Trophoblast cell (in vitro differentiated cells and primary cell): ENCODE data around the gene GDF15.

Experiments used
- DNase-seq, 2 donors: peaks; one replicate each; pipeline ENCODE4 v3.0.0-alpha.2; 2016
- H2AFZ ChIP-seq: 2 replicates; pipeline ENCODE4 v1.6.1; 2013; ENCODE audit warnings: low read length, moderate library complexity, mild to moderate bottlenecking; ENCODE audit not compliant: insufficient read depth, poor library complexity
- H2AK5ac ChIP-seq: 2 replicates; pipeline ENCODE4 v1.6.1; 2013; ENCODE audit warnings: mild to moderate bottlenecking, low read length
- H2BK120ac ChIP-seq: 2 replicates; pipeline ENCODE4 v1.6.1; 2013; ENCODE audit warnings: low read length, mild to moderate bottlenecking, moderate library complexity; ENCODE audit not compliant: insufficient read depth, poor library complexity
- H2BK12ac ChIP-seq: 2 replicates; pipeline ENCODE4 v1.6.1; 2013; ENCODE audit warnings: mild to moderate bottlenecking, low read length, moderate library complexity
- H2BK5ac ChIP-seq: 2 replicates; pipeline ENCODE4 v1.6.1; 2013; ENCODE audit warnings: low read length, low read depth, moderate library complexity, mild to moderate bottlenecking; ENCODE audit not compliant: poor library complexity
- H3K14ac ChIP-seq: 2 replicates; pipeline ENCODE4 v1.6.1; 2013; ENCODE audit warnings: mild to moderate bottlenecking, low read length
- H3K18ac ChIP-seq: 2 replicates; pipeline ENCODE4 v1.6.1; 2013; ENCODE audit warnings: mild to moderate bottlenecking, low read length
- H3K23ac ChIP-seq: 2 replicates; pipeline ENCODE4 v1.6.1; 2013; ENCODE audit warnings: low read length
- H3K27ac ChIP-seq: 2 replicates; pipeline ENCODE4 v1.5.1; 2013; ENCODE audit warnings: low read depth, mild to moderate bottlenecking, inconsistent platforms, low read length, moderate library complexity
- H3K27me3 ChIP-seq: 2 replicates; pipeline ENCODE4 v1.6.1; 2013; ENCODE audit warnings: inconsistent platforms, mild to moderate bottlenecking, low read length, moderate library complexity; ENCODE audit not compliant: insufficient read depth
- H3K36me3 ChIP-seq, 2 experiments: 1 replicate in 1 of 2; 2 replicates in 1 of 2; pipeline ENCODE4 v1.6.1; 2013; ENCODE audit warnings: low read length in 2 of 2, mild to moderate bottlenecking in 2 of 2, moderate library complexity in 1 of 2; ENCODE audit not compliant: insufficient read depth in 2 of 2, control insufficient read depth in 1 of 2
- H3K4ac ChIP-seq: 2 replicates; pipeline ENCODE4 v1.6.1; 2013; ENCODE audit warnings: low read depth, mild to moderate bottlenecking, low read length, moderate library complexity
- H3K4me1 ChIP-seq, 2 experiments: 1 replicate in 1 of 2; 2 replicates in 1 of 2; pipeline ENCODE4 v1.6.1; 2013; ENCODE audit warnings: low read length in 2 of 2, mild to moderate bottlenecking in 2 of 2, moderate library complexity in 1 of 2; ENCODE audit not compliant: insufficient read depth in 2 of 2, control insufficient read depth in 1 of 2
- H3K4me2 ChIP-seq: 2 replicates; pipeline ENCODE4 v1.6.1; 2013; ENCODE audit warnings: inconsistent platforms, mild to moderate bottlenecking, low read length, moderate library complexity
- H3K4me3 ChIP-seq: 2 replicates; pipeline ENCODE4 v1.5.1; 2013; ENCODE audit warnings: mild to moderate bottlenecking, low read depth, low read length, inconsistent platforms
- H3K79me1 ChIP-seq: one replicate; pipeline ENCODE4 v1.6.1; 2013; ENCODE audit warnings: low read length
- H3K79me2 ChIP-seq: 2 replicates; pipeline ENCODE4 v1.6.1; 2013; ENCODE audit warnings: low read length, mild to moderate bottlenecking; ENCODE audit not compliant: control insufficient read depth, insufficient read depth, poor library complexity
- H3K9ac ChIP-seq: 2 replicates; pipeline ENCODE4 v1.6.1; 2013; ENCODE audit warnings: mild to moderate bottlenecking, low read length
- H3K9me3 ChIP-seq: 2 replicates; pipeline ENCODE4 v1.6.1; 2013; ENCODE audit warnings: low read depth, mild to moderate bottlenecking, control low read depth, inconsistent platforms, low read length; ENCODE audit not compliant: insufficient read depth
- H4K12ac ChIP-seq: 2 replicates; pipeline ENCODE4 v1.6.1; 2013; ENCODE audit warnings: low read depth, mild to moderate bottlenecking, low read length, moderate library complexity
- H4K8ac ChIP-seq: 2 replicates; pipeline ENCODE4 v1.6.1; 2013; ENCODE audit warnings: low read depth, mild to moderate bottlenecking, low read length, moderate library complexity
- H4K91ac ChIP-seq: one replicate; pipeline ENCODE4 v1.6.1; 2013; ENCODE audit warnings: low read depth, mild to moderate bottlenecking, low read length, moderate library complexity
- WGBS: extraction: QIAGEN DNeasy Blood & Tissue Kit; methylation state at CpG from one replicate; pipeline ENCODE4 v1.1.7; 2013; ENCODE audit warnings: missing lambda C conversion rate; ENCODE audit not compliant: insufficient read length, insufficient coverage; ENCODE audit errors: extremely low coverage; 5-methylcytosine and 5-hydroxymethylcytosine counted together

Gene GDF15

GRCh38 chr19:18357041-18357440 lies 28.9 kb upstream of the GDF15 start:
- H3K4me1 ChIP-seq = peaks cover 0 to 4% of the 10 kb centered on the region in 2 experiments
- no CpG with 5 or more reads among the region's 3 CpGs for WGBS

GRCh38 chr19:18361646-18362045 lies 24.3 kb upstream of the GDF15 start:
- no CpG with 5 or more reads among the region's 8 CpGs for WGBS
- H2BK12ac ChIP-seq = no peak overlapping the region

More at GRCh38 chr19:18357041-18357440, 28.9 kb upstream of the GDF15 start:
- Histone ChIP-seq H3K27me3 (no peaks in the 10 kb centered on the region), H2AFZ (no peak overlapping the region), H3K36me3 (peaks cover 10 to 15% of the 10 kb centered on the region in 2 experiments), H3K27ac (no peak overlapping the region), H3K79me1 (no peaks in the 10 kb centered on the region), H4K8ac (no peak overlapping the region), H3K79me2 (no peaks in the 10 kb centered on the region), H2BK120ac (no peak overlapping the region), H3K4ac (no peak overlapping the region), H4K91ac (no peak overlapping the region), H2BK5ac (no peak overlapping the region), H3K23ac (no peak overlapping the region), H4K12ac (no peak overlapping the region), H3K14ac (no peak overlapping the region), H2BK12ac (no peak overlapping the region), H2AK5ac (no peak overlapping the region), H3K9ac (no peak overlapping the region), H3K4me2 (no peak overlapping the region), H3K4me3 (no peak overlapping the region), H3K18ac (no peak overlapping the region), H3K9me3 (peaks cover 4% of the 10 kb centered on the region)
- DNase-seq = peak in 1 of 2 donors; percentile 60

GRCh38 chr19:18362934-18363542 lies 22.9 kb upstream of the GDF15 start:
- H3K27ac ChIP-seq = no peak overlapping the region
- no peak overlapping the region for H3K4ac ChIP-seq
- H2AK5ac ChIP-seq = peak overlapping the region; percentile 2
- H2BK5ac ChIP-seq = peak overlapping the region; percentile 23
- peak overlapping the region; percentile 2 for H3K18ac ChIP-seq
- H3K27me3 ChIP-seq = no peaks in the 10 kb centered on the region
- no peak overlapping the region for H3K9ac ChIP-seq
- peaks cover 0 to 2% of the 10 kb centered on the region in 2 experiments for H3K36me3 ChIP-seq
- WGBS = no CpG with 5 or more reads among the region's 17 CpGs
- peaks cover 3% of the 10 kb centered on the region for H3K79me2 ChIP-seq
- H4K8ac ChIP-seq = no peak overlapping the region
- H2BK12ac ChIP-seq = peak overlapping the region; percentile 52
- no peak overlapping the region for H2AFZ ChIP-seq
- peaks cover 18 to 21% of the 10 kb centered on the region in 2 experiments for H3K4me1 ChIP-seq
- peaks cover 30% of the 10 kb centered on the region for H3K79me1 ChIP-seq
- no peak overlapping the region for H3K4me3 ChIP-seq
- peak overlapping the region; percentile 56 for H4K91ac ChIP-seq
- H3K23ac ChIP-seq = no peak overlapping the region
- DNase-seq = no peak
- H2BK120ac ChIP-seq = peak overlapping the region; percentile 71
- H3K14ac ChIP-seq = peak overlapping the region; percentile 0
- no peak overlapping the region for H4K12ac ChIP-seq
- no peak overlapping the region for H3K4me2 ChIP-seq
- peaks cover 1% of the 10 kb centered on the region for H3K9me3 ChIP-seq

More at GRCh38 chr19:18361646-18362045, 24.3 kb upstream of the GDF15 start:
- Histone ChIP-seq H4K12ac (no peak overlapping the region), H3K79me1 (peaks cover 26% of the 10 kb centered on the region), H3K4ac (no peak overlapping the region), H2BK5ac (no peak overlapping the region), H2AFZ (no peak overlapping the region), H2BK120ac (peak overlapping the region; percentile 24), H3K4me3 (no peak overlapping the region), H3K27me3 (no peaks in the 10 kb centered on the region), H2AK5ac (no peak overlapping the region), H3K9ac (no peak overlapping the region), H3K14ac (no peak overlapping the region), H3K36me3 (peaks cover 7 to 11% of the 10 kb centered on the region in 2 experiments), H3K79me2 (peaks cover 3% of the 10 kb centered on the region), H3K18ac (no peak overlapping the region), H3K9me3 (peaks cover 6% of the 10 kb centered on the region), H3K4me1 (peaks cover 18 to 21% of the 10 kb centered on the region in 2 experiments), H4K91ac (no peak overlapping the region), H3K4me2 (peak overlapping the region; percentile 7), H3K27ac (peak overlapping the region; percentile 1), H3K23ac (no peak overlapping the region), H4K8ac (no peak overlapping the region)
- DNase-seq = peak; percentile 88 to 98

GRCh38 chr19:18363787-18364186 lies 22.2 kb upstream of the GDF15 start:
- no peak for DNase-seq
- peaks cover 22 to 25% of the 10 kb centered on the region in 2 experiments for H3K4me1 ChIP-seq
- no peak overlapping the region for H2AFZ ChIP-seq
- H3K79me2 ChIP-seq = peaks cover 3% of the 10 kb centered on the region
- H3K9ac ChIP-seq = no peak overlapping the region
- WGBS = no CpG with 5 or more reads among the region's 6 CpGs
- H4K12ac ChIP-seq = no peak overlapping the region
- peak overlapping the region; percentile 52 for H2AK5ac ChIP-seq
- no peak overlapping the region for H3K14ac ChIP-seq
- peaks cover 1% of the 10 kb centered on the region for H3K9me3 ChIP-seq
- peak overlapping the region; percentile 36 for H3K4ac ChIP-seq
- H3K27ac ChIP-seq = peak overlapping the region; percentile 2
- H2BK12ac ChIP-seq = peak overlapping the region; percentile 20
- peaks cover 34% of the 10 kb centered on the region for H3K79me1 ChIP-seq
- H3K27me3 ChIP-seq = no peaks in the 10 kb centered on the region
- H3K18ac ChIP-seq = no peak overlapping the region
- no peak overlapping the region for H3K4me2 ChIP-seq
- H2BK5ac ChIP-seq = peak overlapping the region; percentile 1
- no peak overlapping the region for H3K4me3 ChIP-seq
- peaks cover 0 to 2% of the 10 kb centered on the region in 2 experiments for H3K36me3 ChIP-seq
- H3K23ac ChIP-seq = no peak overlapping the region
- H4K91ac ChIP-seq = peak overlapping the region; percentile 100
- no peak overlapping the region for H4K8ac ChIP-seq
- H2BK120ac ChIP-seq = peak overlapping the region; percentile 1
